CD4-positive, alpha-beta T cell treated with Interleukin-21 for 1 hour (primary cell): Measurements from ENCODE around the gene MON2.
"Not testable (repeated sequence)": the region's sequence is repeated elsewhere in the genome, so short reads cannot be mapped to it uniquely, and the experiment has no call there.

Experiments used
- DNase-seq: peaks from one replicate; pipeline ENCODE4 v3.0.0-alpha.2; 2020

MON2 gene

DNA sequence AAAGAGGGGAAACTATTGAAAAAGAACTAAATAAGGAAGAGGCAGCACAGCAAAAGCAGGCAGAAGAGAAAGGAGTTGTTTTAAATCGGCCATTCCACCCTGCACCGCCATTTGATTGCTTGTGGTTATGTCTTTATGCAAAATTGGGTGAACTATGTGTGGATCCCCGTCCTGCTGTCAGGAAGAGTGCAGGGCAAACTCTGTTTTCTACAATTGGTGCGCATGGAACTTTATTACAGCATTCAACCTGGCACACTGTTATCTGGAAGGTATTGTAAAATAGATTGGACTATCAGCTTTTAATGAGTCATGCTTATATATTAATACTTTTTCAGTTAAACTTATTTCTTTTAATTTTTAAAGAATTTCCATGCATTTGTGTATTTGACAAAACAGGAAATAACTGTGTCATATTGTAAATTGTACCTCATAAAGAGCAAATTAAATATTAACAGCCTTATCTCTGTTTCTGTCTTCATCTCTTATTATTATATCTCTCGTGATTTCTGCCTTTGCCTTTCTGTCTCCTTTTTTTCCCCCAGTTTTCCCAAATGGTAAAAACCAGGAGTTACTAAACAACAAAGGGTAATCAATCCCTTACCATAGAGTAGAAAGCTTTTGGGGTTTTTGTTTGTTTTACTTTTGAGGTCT, 86.4 kb downstream of the MON2 start:
- no peak for DNase-seq

DNA sequence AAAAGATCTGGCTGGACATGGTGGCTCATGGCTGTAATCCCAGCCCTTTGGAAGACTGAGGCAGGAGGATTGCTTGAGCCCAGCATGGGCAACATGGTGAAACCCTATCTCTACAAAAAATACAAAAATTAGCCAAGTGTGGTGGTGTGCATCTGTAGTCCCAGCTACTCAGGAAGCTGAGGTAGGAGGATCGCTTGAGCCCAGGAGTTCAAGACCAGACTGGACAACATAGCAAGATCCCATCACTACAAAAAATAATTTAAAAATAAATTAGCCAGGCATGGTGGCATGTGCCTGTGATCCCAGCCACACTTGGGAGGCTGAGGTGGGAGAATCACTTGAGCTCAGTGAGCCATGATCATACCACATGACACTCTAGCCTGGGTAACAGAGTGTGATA, 92.7 kb downstream of the MON2 start:
- DNase-seq = not testable (repeated sequence)

DNA sequence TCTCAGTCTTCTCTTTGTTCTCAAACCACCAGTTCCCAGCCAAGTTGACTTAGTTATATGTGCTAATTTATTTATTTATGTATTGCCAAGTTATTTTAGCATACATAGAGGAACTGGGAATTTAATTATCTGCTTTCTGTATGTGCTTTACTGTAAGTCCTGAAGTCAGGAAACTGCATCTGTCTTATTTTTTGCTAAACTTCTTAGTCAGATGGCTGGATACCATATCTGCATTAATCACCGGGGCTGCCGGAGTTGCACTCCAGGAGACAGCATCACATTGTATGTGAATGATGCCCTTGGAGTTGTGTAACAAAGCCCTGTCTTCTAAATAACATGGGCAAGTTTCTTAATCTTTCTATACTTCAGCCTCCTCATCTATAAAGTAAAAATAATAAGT, 96.2 kb downstream of the MON2 start:
- DNase-seq = no peak

DNA sequence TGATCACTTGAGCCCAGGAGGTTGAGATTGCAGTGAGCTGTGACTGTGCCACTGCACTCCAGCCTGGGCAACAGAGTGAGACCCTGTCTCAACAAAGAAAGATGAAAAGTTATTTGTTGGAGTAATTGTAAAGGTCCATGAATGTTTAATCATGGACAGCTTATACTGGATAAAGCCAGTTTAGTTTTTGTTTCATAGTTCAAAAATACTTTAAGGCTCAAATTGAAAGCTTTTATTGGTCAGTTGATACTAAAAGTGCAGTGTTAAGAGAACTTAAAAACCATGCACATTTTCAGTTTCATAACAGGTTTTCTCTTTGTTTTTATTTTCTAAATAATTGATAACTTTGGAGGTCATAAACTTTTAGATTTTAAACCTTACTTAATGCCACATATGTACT, 108.4 kb downstream of the MON2 start:
- no peak for DNase-seq

DNA sequence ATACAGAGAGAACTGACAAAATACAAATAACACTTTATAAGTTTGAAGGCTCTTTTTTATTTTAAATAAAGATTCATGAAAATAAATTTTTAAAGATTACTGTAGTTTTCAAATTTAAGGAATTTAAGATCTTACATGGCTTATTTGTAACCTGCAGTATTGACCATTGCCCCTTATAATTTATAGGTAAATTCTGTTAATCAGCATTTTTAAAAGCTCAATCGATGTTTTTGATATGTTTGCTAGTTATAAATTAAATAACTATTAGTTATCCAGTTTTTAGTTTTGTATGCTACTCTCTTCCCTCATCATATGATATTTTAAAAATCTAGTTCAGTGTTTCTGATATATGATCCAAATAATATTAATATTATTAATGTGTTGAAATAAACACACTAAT, 109.9 kb downstream of the MON2 start:
- no peak for DNase-seq

DNA sequence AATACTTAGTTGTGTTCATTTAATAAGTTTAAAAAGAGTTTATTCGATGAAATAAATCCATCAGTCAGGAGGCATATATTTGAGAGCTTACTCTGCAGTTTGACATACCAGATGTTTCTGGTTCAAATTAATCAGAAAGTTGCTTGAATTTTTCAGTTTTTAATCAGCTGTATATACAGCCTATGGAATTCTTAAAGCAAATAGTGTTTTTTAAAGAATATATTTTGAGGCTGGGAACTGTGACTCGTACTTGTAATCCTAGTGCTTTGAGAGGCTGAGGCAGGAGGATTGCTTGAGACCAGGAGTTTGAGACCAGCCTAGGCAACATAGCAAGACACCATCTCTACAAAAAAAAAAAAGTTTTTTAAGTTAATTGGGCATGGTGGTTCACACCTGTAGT, 112.1 kb downstream of the MON2 start:
- no peak for DNase-seq

DNA sequence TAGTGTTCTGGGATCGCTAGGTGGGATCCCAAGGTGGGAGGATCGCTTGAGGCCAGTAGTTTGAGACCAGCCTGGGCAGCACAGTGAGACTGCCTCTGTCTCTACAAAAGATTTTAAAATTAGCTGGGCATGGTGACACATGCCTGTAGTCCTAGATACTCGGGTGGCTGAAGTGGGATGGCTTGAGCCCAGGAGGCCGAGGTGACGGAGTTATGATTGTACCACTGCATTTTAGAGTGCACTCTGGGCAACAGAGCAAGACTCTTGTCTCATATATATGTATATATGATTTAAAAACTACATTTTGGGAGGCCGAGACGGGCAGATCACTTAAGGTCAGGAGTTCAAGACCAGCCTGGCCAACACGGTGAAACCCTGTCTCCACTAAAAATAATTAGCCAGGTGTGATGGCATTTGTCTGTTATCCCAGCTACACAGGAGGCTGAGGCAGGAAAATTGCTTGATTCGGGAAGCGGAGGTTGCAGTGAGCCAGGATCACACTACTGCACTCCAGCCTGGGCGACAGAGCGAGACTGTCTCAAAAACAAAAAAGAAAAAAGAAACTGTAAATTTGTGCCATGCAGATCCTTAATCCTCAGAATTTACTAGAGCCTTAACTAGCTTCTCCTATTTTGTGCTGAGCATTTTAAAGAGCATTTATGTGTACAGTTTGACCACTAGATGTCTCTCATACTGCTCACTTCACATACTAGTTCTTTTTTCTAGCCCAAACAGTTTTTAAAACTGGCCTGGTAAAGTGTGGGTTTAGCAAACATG, 114.8 kb downstream of the MON2 start:
- DNase-seq = peak; percentile 49

DNA sequence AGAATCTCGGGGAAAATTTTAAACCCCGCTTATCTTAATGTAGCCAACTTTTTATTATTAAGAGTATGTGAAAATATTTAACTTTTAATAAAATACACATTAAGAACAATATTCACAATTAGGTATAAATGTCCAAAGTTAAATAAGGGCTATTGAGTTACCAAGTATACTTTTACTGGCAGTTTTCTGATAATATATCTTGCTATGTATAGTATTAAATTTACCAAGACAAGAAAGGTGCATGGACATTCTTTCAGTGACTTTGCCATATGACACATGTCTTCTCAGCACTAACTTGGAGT, 115.4 kb downstream of the MON2 start:
- DNase-seq = no peak

DNA sequence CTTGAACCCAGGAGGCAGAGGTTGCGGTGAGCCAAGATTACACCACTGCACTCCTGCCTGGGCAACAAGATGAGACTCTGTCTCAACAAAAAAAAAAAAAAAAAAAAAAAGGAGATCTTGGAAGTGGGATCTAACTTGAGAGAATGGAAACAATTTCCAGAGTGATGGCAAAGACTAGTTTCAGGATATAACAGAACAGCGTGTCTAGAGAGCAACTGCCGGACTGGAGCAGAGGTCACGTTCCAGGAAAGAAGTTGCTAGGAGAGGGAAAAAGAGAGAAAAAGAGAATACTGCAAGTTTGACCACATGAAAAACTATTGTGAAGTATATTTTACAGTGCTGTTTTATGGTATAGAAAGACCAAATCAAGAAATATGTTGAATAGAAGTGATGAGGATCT, 118.0 kb downstream of the MON2 start:
- no peak for DNase-seq

DNA sequence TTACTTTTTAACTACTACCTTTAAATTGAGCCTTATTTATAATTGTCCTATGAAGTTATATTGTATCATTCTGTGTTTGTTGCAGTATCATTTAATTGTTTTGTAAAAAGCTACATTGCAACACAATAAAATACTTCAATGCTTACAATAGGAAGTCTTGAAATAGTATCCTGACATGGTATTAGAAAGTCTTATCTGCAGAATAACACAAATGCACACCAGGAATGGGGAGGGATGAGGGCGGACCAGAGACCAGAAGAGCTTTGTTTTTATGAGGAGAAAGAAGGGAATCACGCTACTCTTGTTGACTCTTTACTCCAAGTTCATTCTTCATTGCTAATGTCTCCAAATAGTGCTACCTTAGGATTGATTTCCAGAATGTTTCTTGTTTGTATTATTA, 120.2 kb downstream of the MON2 start:
- DNase-seq = no peak

DNA sequence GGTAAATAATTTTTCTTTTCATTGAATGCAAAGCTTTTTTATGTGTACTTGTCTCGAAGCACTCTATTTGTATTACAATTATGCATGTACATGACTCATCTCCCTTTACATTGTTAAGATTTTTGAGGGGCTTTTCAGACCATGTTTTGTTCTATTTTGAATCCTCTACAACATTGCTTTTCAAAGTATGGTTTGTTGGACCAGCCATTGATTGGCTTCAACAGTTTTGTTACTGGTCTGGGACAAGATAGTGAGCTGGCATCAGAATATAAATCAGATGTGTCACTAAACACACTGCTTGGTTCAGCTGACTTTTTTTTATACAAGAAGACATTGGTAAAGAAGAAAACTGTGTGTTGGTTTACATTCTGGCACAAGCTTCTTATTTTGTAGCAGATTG, 122.3 kb downstream of the MON2 start:
- no peak for DNase-seq

DNA sequence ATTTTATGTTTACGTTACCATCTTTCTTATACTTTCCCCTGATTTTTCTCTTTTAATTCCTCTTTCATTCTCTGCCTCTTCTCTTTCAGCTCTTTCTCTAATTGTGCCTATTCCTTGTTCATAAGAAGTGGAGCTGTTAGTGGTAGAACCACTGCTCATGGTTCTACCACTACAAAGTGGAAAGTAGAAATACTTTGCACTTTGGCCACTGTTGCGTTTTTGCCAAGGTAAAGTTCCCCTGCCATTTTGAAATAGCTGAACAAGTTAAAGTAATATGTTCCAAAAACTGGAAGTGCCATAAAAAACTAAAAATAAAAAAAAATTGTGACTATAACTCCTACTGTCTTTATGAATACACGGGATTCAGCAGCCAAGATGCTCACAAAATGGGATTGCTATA, 130.6 kb downstream of the MON2 start:
- no peak for DNase-seq

DNA sequence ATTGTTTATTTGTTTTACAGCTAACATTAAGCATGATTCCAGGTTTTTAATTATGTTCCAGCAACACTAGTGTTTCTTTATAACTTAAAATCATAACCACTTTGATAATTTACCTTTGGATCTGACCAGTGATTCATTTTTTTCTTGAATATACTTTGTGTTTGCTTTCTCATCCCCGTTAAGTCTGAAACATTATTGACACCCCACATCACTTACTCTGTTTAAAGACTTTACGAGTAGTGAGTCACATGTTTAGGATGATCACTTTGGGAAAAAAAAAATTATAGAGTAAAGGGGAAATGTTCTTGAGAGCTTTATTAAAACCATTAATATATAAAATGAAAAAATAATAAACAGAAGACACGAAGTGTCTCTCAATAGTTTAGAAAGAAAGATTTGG, 132.2 kb downstream of the MON2 start:
- no peak for DNase-seq

DNA sequence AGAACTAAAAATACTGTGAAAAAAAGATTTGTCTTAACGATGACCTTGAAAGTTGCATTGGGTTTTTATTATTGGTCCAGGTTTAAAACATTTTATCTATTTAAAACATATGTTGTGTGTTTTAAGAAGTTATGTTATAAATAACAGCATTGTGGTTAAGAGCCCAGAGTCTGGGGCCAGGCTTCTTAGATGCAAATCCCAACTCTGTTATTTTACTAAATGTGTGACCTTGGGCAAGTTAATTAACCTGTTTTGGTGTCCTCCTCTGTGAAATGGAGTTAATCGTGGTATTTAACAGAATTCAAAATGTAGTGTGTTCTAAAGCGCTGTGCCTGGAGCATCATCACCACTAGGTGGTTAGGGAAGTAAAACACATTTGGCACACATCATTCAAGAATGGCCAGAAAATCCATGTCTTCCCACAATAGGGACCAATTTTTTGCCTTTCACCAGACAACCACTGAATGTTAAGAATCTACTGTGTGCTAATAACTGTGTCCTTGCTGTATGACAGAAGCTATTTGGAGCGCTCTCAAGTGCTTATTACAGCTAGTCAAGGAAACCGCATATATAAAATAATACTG, 133.3 kb downstream of the MON2 start:
- no peak for DNase-seq

DNA sequence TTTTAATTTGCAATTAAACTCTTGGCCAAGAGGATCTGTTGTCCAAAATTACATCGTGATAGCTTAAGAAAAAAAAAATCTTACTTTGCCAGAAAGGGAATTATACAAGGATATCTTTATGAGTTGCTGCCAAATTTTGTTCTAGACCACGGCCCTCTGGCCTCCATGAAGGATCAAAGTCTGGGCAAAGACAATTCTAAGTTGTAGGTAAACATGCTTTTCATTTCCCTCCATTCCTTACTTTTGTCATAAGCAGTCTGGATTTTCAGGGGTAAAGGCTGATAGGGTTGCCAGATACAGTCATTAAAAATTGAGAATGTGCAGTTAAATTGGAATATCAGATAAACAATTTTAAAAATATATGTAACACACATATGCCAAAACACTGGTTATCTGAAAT, 135.1 kb downstream of the MON2 start:
- no peak for DNase-seq

DNA sequence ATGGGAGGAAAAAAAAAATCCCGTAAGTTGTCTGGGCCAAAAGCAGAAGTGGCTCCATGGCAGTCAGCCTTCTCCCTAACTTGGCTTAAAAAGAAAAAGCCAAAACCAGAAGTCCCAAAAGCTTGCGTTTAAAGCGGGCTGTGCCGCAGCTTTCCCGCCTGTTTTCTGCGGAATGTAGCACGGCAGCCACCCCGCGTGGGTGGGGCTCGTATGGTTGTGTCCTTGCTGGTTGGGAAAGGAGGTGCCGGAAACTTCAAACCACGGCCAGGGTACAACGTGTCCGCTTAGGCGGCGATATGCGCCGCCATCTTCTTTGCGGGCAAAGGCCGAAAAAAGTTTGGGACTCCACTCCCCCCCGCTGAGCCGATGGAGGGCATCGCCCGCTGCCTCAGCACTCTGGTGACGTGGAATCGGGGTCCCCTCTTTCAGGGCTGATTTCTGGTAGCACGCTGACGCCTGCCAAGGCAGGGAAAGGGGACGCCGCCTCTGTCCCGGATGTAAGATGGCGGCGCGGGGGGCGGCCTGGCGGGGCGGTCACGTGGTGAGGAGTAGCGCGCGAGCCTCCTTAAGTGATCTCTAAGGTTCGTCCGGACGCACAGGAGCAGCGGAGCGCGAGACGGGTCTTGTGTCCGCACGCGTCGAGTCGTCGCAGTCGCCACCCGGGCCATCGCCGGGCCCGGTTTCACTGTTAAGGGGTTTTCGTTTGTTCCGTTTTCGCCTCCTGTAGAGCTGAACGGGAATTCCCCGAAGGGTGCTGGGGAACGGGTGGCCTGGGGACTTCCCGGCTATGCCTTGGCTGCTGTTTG, 135.8 kb downstream of the MON2 start:
- DNase-seq = peak; percentile 90

DNA sequence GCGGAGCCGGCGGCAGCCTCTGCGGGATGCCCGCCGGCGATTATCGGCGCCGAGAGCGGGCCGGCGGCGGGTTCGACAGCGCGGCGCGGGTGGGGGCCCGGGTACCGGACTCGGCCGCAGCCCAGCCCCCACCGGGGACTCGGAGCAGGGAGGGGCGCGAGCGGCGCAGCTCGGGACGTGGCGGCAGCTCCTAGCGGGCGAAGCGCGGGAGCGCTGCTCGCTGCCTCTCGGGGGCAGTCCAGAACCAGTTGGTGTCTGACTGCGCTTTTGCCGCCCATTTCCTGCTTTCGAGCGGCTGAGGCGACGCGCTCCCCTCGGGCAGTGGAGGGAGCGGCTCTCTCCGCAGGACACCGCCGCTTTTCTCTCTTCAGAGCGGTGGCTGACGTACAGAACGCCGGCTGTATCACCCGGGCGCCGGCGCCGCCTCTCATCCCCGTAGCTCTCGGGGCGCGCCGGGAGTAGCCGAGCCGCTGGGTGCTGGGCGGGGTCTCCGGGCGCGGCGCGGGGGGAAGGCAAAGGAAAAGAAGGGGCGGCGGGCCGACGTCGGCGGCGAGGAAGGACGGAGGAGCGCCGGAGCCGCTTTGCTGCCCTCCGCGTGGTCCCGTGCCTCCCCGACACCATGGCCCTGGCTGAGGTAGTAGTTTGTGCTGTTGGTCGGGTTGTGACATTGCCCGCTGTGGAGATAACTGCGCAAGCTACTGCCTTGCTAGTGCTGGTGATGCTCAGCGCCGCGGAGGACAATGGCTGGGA, 136.6 kb downstream of the MON2 start:
- peak; percentile 86 for DNase-seq

DNA sequence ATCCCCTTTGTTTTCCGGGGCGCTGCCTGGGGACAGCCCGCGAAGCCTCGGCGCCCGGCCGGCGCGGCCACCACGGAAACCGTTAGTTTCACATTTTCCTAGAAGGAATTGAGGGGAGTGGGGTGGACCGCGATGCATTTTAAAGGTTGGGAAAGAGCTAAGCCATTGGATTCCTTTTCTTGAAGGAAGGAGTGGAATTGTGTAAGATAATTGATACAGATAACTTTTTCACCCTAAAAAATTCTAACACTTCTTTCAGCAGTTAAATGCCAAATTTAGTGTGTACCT, 137.1 kb downstream of the MON2 start:
- no peak for DNase-seq

DNA sequence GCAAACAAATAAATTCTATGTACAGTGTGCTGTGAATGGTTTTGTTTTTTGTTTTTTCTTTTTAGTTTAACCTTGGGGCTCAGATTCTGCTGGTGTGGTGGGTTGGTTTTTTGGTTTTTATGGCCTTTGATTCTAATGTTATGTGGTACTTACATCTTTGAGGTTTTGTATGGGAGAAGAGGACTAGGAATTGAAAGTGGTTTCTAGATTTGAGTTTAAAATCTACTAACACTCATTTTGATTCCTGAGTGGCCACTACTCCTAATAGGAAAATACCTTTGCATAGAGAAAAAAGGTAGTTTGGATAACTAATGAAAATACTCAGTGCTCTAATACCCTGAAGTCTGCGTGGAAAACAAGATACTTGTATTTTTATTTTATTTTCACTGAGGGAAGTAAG, 137.7 kb downstream of the MON2 start:
- DNase-seq = peak; percentile 15

DNA sequence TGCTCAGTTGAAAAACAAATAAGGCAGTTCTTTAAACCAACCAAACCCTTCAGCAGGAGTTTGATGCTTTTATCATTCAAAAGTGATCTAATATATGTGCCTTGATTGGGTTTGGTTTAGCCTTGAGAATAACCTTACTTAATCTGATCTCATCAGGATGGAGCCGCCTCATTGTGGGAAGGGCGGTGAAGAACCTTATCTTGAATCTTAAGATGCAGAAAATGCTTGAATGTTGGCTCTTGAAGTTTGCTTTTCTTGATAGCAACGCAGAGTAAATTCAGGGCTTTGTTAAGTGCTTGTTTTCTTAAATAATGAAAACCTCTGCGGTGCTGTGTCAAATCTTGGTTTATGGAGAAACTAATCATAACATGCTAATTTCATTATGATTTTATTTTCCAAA, 138.2 kb downstream of the MON2 start:
- DNase-seq = peak; percentile 40

DNA sequence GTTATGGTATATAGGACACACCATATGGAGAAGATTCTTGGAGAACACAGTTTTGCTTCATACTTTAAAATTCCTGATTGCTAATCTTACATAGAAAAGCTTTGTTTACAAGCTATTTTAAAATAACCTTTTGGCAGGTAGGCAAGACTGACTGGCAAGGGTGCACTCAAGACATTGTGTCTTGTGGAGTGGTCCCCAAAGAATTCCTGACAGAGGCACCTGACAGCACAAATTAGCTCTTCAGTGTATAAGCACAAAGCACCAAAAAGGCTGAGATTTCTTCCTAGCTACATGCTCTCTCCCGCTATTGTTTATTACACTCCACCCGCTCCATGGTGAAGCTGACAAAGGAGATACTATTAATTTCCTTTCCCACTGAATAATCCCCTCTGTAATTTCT, 139.4 kb downstream of the MON2 start:
- DNase-seq = no peak

DNA sequence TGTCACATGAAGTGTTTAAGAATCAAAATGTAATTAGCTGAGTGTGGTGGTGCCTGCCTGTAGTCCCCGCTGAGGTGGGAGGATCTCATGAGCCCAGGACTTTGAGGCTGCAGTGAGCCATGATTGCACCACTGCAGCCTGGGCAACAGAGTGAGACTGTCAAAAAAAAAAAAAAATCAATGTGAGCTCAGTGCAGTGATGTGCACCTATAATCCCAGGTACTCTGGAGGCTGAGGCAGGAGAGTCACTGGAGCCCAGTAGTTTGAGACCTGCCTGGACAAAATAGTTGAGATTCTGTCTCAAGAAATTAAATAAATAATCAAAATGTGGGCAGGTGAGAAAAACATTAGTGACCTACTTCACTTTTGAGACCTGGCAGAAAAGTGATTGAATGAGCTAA, 140.0 kb downstream of the MON2 start:
- DNase-seq = no peak

DNA sequence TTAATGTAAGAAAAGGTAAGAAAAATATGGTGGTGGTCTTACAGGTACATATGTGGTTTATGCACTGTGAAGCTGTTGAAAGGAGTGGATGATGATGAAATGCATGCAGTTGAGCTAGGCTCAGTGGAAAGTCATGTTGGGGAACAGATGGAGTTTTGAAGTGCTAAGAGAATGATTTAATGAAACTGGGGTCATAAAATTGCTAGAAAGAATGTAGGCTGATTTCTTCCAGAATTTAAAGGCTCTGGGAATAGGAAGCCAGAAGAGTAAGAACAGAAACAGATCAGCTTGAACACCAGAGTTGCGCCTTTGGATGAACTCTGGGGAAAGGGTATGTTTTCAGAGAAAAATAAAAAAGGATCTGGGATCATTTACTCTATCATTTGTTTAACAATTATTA, 146.5 kb downstream of the MON2 start:
- DNase-seq = no peak
